ENCODE data around the gene ARF1.

ARF1 gene

GRCh38 chr1:228073857-228074545 lies 8.5 kb upstream of the ARF1 start:
- Histone ChIP-seq H3K27ac (ENCODE audit: low read depth, low read length) (no peak overlapping the region), H3K4me1 (ENCODE audit: control insufficient read depth, insufficient read depth, low read length) (no peaks in the 10 kb centered on the region; the same call in 1 of the 2 replicates), H3K27me3 (ENCODE audit: control insufficient read depth, insufficient read depth, low read length) (peaks cover 100% of the 10 kb centered on the region), H3K36me3 (ENCODE audit: control insufficient read depth, insufficient read depth, low read length) (no peaks in the 10 kb centered on the region), H3K9me3 (ENCODE audit: control insufficient read depth, insufficient read depth, low read length) (no peaks in the 10 kb centered on the region), H3K4me3 (ENCODE audit: low read depth, low read length) (no peak overlapping the region), H3K9ac (ENCODE audit: low read depth, low read length) (no peak overlapping the region)

GRCh38 chr1:228074954-228075730 lies 7.4 kb upstream of the ARF1 start:
- H3K27ac ChIP-seq (ENCODE audit: low read depth, low read length), result no peak overlapping the region
- no peak overlapping the region for H3K4me3 ChIP-seq (ENCODE audit: low read depth, low read length)
- no peaks in the 10 kb centered on the region for H3K9me3 ChIP-seq (ENCODE audit: control insufficient read depth, insufficient read depth, low read length)
- H3K27me3 ChIP-seq (ENCODE audit: control insufficient read depth, insufficient read depth, low read length), result peaks cover 96% of the 10 kb centered on the region
- H3K36me3 ChIP-seq (ENCODE audit: control insufficient read depth, insufficient read depth, low read length), result no peaks in the 10 kb centered on the region
- H3K9ac ChIP-seq (ENCODE audit: low read depth, low read length), result no peak overlapping the region; the same call in 1 of the 2 replicates
- no peaks in the 10 kb centered on the region; the same call in 1 of the 2 replicates for H3K4me1 ChIP-seq (ENCODE audit: control insufficient read depth, insufficient read depth, low read length)

- no peak overlapping the region for H3K4me3 ChIP-seq (ENCODE audit: low read depth, low read length)
- H3K27me3 ChIP-seq (ENCODE audit: control insufficient read depth, insufficient read depth, low read length), result peaks cover 89% of the 10 kb centered on the region
- H3K4me1 ChIP-seq (ENCODE audit: control insufficient read depth, insufficient read depth, low read length), result no peaks in the 10 kb centered on the region; the same call in 1 of the 2 replicates
- H3K27ac ChIP-seq (ENCODE audit: low read depth, low read length), result no peak overlapping the region
- no peaks in the 10 kb centered on the region for H3K36me3 ChIP-seq (ENCODE audit: control insufficient read depth, insufficient read depth, low read length)
- H3K9me3 ChIP-seq (ENCODE audit: control insufficient read depth, insufficient read depth, low read length), result no peaks in the 10 kb centered on the region
- H3K9ac ChIP-seq (ENCODE audit: low read depth, low read length), result no peak overlapping the region
Observed at GRCh38 chr1:228075801-228076271, 6.7 kb upstream of the ARF1 start.

DNA sequence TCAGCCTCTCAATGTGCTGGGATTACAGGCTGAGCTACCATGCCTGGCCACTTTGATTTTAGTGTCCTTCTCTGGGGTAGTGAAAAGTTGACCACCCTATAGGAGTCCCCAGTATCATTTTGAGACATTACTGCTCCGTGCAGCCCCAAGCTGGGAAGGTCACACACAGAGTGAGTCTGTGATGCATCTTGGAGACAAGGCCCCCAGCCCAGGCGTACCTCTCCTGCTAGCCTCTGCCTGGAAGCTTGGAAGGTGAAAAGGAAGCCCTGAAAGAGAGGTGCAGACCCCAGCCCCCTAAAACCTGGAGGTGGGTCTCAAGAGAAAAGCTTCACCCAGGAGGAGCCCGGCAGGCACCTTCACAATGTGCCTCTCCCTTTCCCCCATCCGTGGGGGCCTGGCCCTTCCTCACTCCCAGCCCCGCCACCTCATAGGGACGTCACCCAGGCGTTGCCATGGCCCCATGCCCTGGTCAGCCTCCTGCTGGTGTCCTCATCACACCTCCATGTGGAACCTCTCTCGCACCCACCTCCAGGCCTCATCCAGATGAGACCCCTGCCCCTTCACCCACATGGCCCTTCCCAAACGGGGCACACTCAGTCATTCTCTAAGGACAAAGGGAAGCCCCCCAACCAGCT lies 5.6 kb upstream of the ARF1 start:
- Histone ChIP-seq H3K4me3 (ENCODE audit: low read depth, low read length) (no peak overlapping the region), H3K4me1 (ENCODE audit: control insufficient read depth, insufficient read depth, low read length) (peaks cover 3% of the 10 kb centered on the region; the same call in 1 of the 2 replicates), H3K27ac (ENCODE audit: low read depth, low read length) (no peak overlapping the region), H3K9me3 (ENCODE audit: control insufficient read depth, insufficient read depth, low read length) (no peaks in the 10 kb centered on the region), H3K9ac (ENCODE audit: low read depth, low read length) (no peak overlapping the region), H3K36me3 (ENCODE audit: control insufficient read depth, insufficient read depth, low read length) (no peaks in the 10 kb centered on the region), H3K27me3 (ENCODE audit: control insufficient read depth, insufficient read depth, low read length) (peaks cover 79% of the 10 kb centered on the region)

GRCh38 chr1:228077565-228078330 lies 4.8 kb upstream of the ARF1 start:
- peaks cover 70% of the 10 kb centered on the region for H3K27me3 ChIP-seq (ENCODE audit: control insufficient read depth, insufficient read depth, low read length)

DNA sequence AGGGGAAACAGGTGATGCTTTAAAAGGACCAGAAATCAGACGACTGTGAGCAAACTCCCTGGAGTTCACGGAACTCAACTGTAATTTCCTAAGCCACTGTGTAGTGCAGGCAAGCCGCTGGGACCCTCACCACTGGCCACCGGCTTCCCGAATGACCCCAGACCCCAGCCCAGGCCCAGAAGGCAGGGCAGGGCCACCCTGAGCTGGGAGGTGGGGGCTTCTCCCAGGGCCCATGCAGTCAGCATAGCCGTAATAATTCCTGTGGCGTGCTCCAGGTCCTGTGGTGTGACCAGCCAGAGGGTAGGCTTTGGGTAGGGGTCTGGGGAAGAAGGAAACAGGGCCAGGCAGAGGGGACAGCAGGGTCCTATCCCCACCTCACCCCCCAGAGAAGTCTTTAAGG lies 3.5 kb upstream of the ARF1 start:
- no peak overlapping the region for H3K9ac ChIP-seq (ENCODE audit: low read depth, low read length)
- no peaks in the 10 kb centered on the region for H3K9me3 ChIP-seq (ENCODE audit: control insufficient read depth, insufficient read depth, low read length)
- no peak overlapping the region for H3K4me3 ChIP-seq (ENCODE audit: low read depth, low read length)
- peaks cover 4% of the 10 kb centered on the region for H3K4me1 ChIP-seq (ENCODE audit: control insufficient read depth, insufficient read depth, low read length)
- peaks cover 58% of the 10 kb centered on the region for H3K27me3 ChIP-seq (ENCODE audit: control insufficient read depth, insufficient read depth, low read length)
- 0 out of 2 replicates have a peak, but pooled peaks cover under 1% of the 10 kb centered on the region for H3K36me3 ChIP-seq (ENCODE audit: control insufficient read depth, insufficient read depth, low read length)
- no peak overlapping the region for H3K27ac ChIP-seq (ENCODE audit: low read depth, low read length)

More at GRCh38 chr1:228077565-228078330, 4.8 kb upstream of the ARF1 start:
- no peaks in the 10 kb centered on the region for H3K36me3 ChIP-seq (ENCODE audit: control insufficient read depth, insufficient read depth, low read length)
- H3K9ac ChIP-seq (ENCODE audit: low read depth, low read length), result no peak overlapping the region
- H3K4me1 ChIP-seq (ENCODE audit: control insufficient read depth, insufficient read depth, low read length), result peaks cover 3% of the 10 kb centered on the region; the same call in 1 of the 2 replicates
- H3K9me3 ChIP-seq (ENCODE audit: control insufficient read depth, insufficient read depth, low read length), result no peaks in the 10 kb centered on the region
- no peak overlapping the region for H3K4me3 ChIP-seq (ENCODE audit: low read depth, low read length)
- H3K27ac ChIP-seq (ENCODE audit: low read depth, low read length), result no peak overlapping the region

- Histone ChIP-seq H3K27ac (ENCODE audit: low read depth, low read length) (no peak overlapping the region), H3K4me3 (ENCODE audit: low read depth, low read length) (no peak overlapping the region), H3K9me3 (ENCODE audit: control insufficient read depth, insufficient read depth, low read length) (no peaks in the 10 kb centered on the region), H3K4me1 (ENCODE audit: control insufficient read depth, insufficient read depth, low read length) (peaks cover 11% of the 10 kb centered on the region), H3K36me3 (ENCODE audit: control insufficient read depth, insufficient read depth, low read length) (peaks cover 7% of the 10 kb centered on the region; the same call in 1 of the 2 replicates), H3K9ac (ENCODE audit: low read depth, low read length) (no peak overlapping the region), H3K27me3 (ENCODE audit: control insufficient read depth, insufficient read depth, low read length) (peaks cover 50% of the 10 kb centered on the region)
Observed at GRCh38 chr1:228079601-228080263, 2.8 kb upstream of the ARF1 start.

GRCh38 chr1:228081144-228081543 lies 1.4 kb upstream of the ARF1 start:
- Histone ChIP-seq H3K36me3 (ENCODE audit: control insufficient read depth, insufficient read depth, low read length) (peaks cover 10% of the 10 kb centered on the region; the same call in 1 of the 2 replicates), H3K9ac (ENCODE audit: low read depth, low read length) (no peak overlapping the region), H3K27ac (ENCODE audit: low read depth, low read length) (no peak overlapping the region), H3K27me3 (ENCODE audit: control insufficient read depth, insufficient read depth, low read length) (peaks cover 36% of the 10 kb centered on the region), H3K9me3 (ENCODE audit: control insufficient read depth, insufficient read depth, low read length) (no peaks in the 10 kb centered on the region), H3K4me1 (ENCODE audit: control insufficient read depth, insufficient read depth, low read length) (peaks cover 17% of the 10 kb centered on the region), H3K4me3 (ENCODE audit: low read depth, low read length) (peak overlapping the region; percentile 81)

DNA sequence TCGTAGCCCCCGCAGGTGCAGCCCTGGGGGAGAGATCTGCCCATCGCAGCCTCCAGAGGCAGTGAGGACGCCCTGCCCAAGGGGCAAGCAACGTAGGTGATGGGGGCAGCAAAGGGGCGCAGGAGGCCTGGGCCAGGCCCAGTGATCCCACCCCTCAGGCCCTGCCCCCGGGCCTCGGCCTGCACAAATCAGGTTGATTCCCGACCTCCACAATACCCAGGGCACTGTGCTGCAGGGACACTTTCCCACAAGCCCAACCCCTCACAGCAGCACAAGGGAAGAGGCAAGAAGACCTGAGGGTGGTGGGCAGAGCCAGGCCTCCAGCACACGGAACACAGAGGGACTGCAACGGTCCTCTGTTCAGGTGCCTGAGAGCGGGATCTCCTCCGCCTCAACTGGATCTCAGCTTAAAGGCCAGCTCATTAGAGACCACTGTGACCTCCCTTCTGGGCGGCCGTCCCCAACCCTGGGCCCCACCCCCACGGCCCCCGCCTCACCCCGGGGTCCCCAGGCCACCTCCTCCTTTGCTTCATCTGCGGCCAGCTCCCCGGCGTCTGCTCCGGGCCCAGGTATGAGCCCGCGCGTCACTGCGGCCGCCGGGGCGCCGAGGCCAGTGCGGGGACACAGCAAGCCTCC lies 812 bp upstream of the ARF1 start:
- Histone ChIP-seq H3K27ac (ENCODE audit: low read depth, low read length) (peak overlapping the region; percentile 44), H3K4me1 (ENCODE audit: control insufficient read depth, insufficient read depth, low read length) (peaks cover 17% of the 10 kb centered on the region), H3K27me3 (ENCODE audit: control insufficient read depth, insufficient read depth, low read length) (peaks cover 31% of the 10 kb centered on the region)

More for the DNA sequence above, 812 bp upstream of the ARF1 start:
- no peaks in the 10 kb centered on the region for H3K9me3 ChIP-seq (ENCODE audit: control insufficient read depth, insufficient read depth, low read length)
- H3K4me3 ChIP-seq (ENCODE audit: low read depth, low read length), result peak overlapping the region; percentile 81
- H3K9ac ChIP-seq (ENCODE audit: low read depth, low read length), result no peak overlapping the region
- H3K36me3 ChIP-seq (ENCODE audit: control insufficient read depth, insufficient read depth, low read length), result peaks cover 10% of the 10 kb centered on the region; the same call in 1 of the 2 replicates
